Progenitor cell of endocrine pancreas (in vitro differentiated cells): ENCODE data around the gene NOTCH1. TPM values are rescaled to one million over a fixed set of nuclear protein-coding genes. Genes with fewer than 3 reads are reported as not detected.

Source experiments
- DNase-seq: peaks from one replicate; pipeline ENCODE4 v3.0.0; 2021; ENCODE audit warnings: low spot score; ENCODE audit not compliant: unreplicated experiment
- H3K27ac Mint-ChIP-seq: 2 replicates; pipeline ENCODE4 v1.8.0; 2021; ENCODE audit warnings: mild to moderate bottlenecking, moderate library complexity, mixed read lengths
- H3K27me3 Mint-ChIP-seq: 2 replicates; pipeline ENCODE4 v1.8.0; 2021; ENCODE audit warnings: mixed read lengths
- H3K36me3 Mint-ChIP-seq: 2 replicates; pipeline ENCODE4 v1.8.0; 2022; ENCODE audit warnings: mixed read lengths; ENCODE audit not compliant: insufficient read depth
- H3K4me1 Mint-ChIP-seq: 2 replicates; pipeline ENCODE4 v1.8.0; 2021; ENCODE audit warnings: low read depth, mixed read lengths
- H3K4me3 Mint-ChIP-seq: 2 replicates; pipeline ENCODE4 v1.8.0; 2021; ENCODE audit warnings: low read depth, mild to moderate bottlenecking, moderate library complexity, mixed read lengths
- H3K9me3 Mint-ChIP-seq: 2 replicates; pipeline ENCODE4 v1.8.0; 2021; ENCODE audit warnings: low read depth, mixed read lengths
- CTCF ChIP-seq: fragments of 200-600 bp; sonication (generic); IDR thresholded peaks from one replicate; pipeline ENCODE4 v1.5.0; 2021; ENCODE audit warnings: antibody characterized with exemption, mild to moderate bottlenecking; ENCODE audit not compliant: unreplicated experiment
- total RNA-seq: library from RNA; stranded (reverse); gene quantifications from 2 replicates; pipeline ENCODE4 v1.2.1, GENCODE V29; 2021

The NOTCH1 gene
- total RNA-seq, 1 donor from 2014 or later, result 130 TPM

DNA sequence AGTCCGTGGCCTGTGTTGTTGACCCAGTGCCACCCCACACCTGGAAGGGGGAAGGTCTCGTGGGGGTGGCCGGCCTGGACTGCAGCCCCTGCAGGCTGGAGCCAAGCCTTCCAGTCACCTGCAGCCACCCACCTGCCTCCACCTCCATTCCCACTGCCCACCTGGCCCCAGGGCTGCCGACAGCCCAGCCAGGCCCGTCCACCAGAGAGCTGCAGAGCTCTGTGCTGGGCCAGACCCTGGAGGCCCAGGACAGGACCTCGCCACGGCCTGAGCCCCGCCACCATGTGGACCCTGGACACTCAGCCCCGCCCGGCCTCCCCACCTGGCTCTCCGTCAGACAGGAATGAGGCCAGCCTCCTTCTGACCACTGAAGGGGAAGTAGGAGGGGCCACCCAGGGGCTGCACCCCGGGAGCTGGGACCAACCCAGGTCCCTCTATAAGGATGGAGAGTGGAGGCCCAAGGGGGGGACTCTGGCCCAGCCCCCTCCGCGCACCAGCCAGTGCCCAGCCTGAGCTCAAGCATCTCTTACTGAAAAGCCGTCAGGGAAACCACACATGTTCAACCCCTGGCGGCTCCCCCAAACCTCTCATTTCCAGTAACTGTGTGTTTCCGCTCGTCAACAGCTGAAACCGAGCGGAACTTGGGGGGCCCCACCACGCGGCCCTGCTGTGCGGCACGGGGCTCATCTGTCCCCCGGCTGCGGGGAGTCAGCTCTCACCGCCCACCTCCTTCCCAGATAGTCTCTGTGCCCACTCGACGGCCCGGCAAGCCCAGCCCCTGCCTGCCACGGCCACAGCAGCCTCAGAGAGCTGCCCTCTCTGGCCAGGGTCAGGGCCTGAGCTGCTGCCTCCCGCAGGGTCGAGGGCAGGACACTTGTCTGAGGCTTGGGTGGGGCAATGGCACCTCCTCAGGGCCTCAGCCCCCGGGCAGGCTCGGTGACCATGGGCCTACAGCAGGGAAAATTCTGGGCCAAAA lies 12.8 kb downstream of the NOTCH1 start:
- no peak for TF ChIP-seq CTCF
- H3K4me3 Mint-ChIP-seq, result no peak overlapping the region
- peaks cover 10% of the 10 kb centered on the region for H3K4me1 Mint-ChIP-seq
- H3K36me3 Mint-ChIP-seq, result peaks cover 6% of the 10 kb centered on the region
- DNase-seq, result no peak
- H3K9me3 Mint-ChIP-seq, result no peaks in the 10 kb centered on the region
- H3K27me3 Mint-ChIP-seq, result no peaks in the 10 kb centered on the region
- no peak overlapping the region for H3K27ac Mint-ChIP-seq

GRCh38 chr9:136531904-136532798 lies 13.7 kb downstream of the NOTCH1 start:
- TF ChIP-seq CTCF, result no peak
- H3K9me3 Mint-ChIP-seq, result no peaks in the 10 kb centered on the region
- no peak for DNase-seq
- no peak overlapping the region for H3K4me3 Mint-ChIP-seq
- H3K36me3 Mint-ChIP-seq, result peaks cover 5% of the 10 kb centered on the region
- H3K27ac Mint-ChIP-seq, result no peak overlapping the region
- no peaks in the 10 kb centered on the region for H3K27me3 Mint-ChIP-seq
- H3K4me1 Mint-ChIP-seq, result peaks cover 12% of the 10 kb centered on the region

- H3K4me1 Mint-ChIP-seq, result peaks cover 14% of the 10 kb centered on the region
- no peak overlapping the region for H3K4me3 Mint-ChIP-seq
- no peak for DNase-seq
- no peaks in the 10 kb centered on the region for H3K9me3 Mint-ChIP-seq
- H3K27me3 Mint-ChIP-seq, result no peaks in the 10 kb centered on the region
- no peak for TF ChIP-seq CTCF
- no peak overlapping the region for H3K27ac Mint-ChIP-seq
- peaks cover 3% of the 10 kb centered on the region for H3K36me3 Mint-ChIP-seq
These were observed 14.5 kb downstream of the NOTCH1 start for GRCh38 chr9:136531186-136531903.

DNA sequence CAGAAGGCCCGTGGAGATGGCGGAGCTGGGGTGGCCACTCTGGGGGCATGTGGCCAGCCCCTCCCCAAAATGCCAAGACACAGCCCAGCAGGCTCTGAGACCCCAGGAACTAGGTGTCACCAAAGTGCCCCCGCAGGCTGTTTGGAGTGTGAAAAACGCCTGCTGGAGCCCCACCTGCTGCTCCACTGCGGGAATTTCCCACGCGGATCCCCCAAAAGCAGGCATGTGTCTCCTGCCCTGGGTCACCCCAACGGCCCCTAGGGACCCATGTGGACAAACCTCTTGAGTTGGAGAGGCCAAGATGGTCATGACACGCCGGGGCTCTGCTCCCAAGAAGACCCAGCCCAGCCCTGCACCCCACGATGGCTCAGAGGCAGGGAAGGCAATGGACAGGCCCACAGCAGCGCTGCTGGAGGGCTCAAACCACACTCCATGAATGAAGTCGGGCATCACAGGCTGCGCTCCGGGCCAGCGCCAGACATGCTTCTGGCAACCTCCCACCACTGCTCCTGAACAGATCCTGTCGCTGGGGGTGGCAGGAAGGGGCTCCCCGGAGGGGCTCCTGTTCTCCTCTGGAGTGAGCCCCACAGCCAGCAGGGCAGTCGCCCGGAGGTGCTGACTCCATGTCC lies 15.3 kb downstream of the NOTCH1 start:
- H3K4me1 Mint-ChIP-seq, result peaks cover 20% of the 10 kb centered on the region
- H3K4me3 Mint-ChIP-seq, result no peak overlapping the region
- H3K9me3 Mint-ChIP-seq, result no peaks in the 10 kb centered on the region
- peaks cover 3% of the 10 kb centered on the region for H3K36me3 Mint-ChIP-seq
- no peaks in the 10 kb centered on the region for H3K27me3 Mint-ChIP-seq
- DNase-seq, result no peak
- TF ChIP-seq CTCF, result no peak
- H3K27ac Mint-ChIP-seq, result no peak overlapping the region
